Sciatic nerve (tissue), 2 donors: ENCODE data around the gene MEF2B. TPM values are rescaled to one million over a fixed set of nuclear protein-coding genes. Genes with fewer than 3 reads are reported as not detected.
A peak's percentile ranks its signal among the peaks of the same experiment; 100 is the strongest.
"Not testable (repeated sequence)": the region's sequence is repeated elsewhere in the genome, so short reads cannot be mapped to it uniquely, and the experiment has no call there.

ENCODE experiments used
- ATAC-seq: fragments of 200-7000 bp; cut with Tn5 transposase; one replicate; pipeline ENCODE4 v1.9.1; 2020; ENCODE audit warnings: mild to moderate bottlenecking, moderate library complexity
- DNase-seq: peaks from one replicate; pipeline ENCODE4 v3.0.0-alpha.2; 2020; ENCODE audit warnings: low spot score
- intact Hi-C: fragments of 100-400 bp; cut with DNase I; formaldehyde crosslinking; loops from one replicate; pipeline ENCODE4 v1.14.2; 2022
- total RNA-seq: library from RNA; stranded (reverse); fragmentation: NEBNext Ultra II Directional; extraction: Animal tissue kit (Norgen Biotek cat#: 25700); gene quantifications from one replicate; pipeline ENCODE4 v1.2.1, GENCODE V29; 2021
- donor health status: DM: no; HTN: no; CAD: no.
- donor health status: DM: no; HTN: no; CAD: no.

Gene MEF2B
- total RNA-seq, 1 donor from 2014 or later = 4.7 TPM

DNA sequence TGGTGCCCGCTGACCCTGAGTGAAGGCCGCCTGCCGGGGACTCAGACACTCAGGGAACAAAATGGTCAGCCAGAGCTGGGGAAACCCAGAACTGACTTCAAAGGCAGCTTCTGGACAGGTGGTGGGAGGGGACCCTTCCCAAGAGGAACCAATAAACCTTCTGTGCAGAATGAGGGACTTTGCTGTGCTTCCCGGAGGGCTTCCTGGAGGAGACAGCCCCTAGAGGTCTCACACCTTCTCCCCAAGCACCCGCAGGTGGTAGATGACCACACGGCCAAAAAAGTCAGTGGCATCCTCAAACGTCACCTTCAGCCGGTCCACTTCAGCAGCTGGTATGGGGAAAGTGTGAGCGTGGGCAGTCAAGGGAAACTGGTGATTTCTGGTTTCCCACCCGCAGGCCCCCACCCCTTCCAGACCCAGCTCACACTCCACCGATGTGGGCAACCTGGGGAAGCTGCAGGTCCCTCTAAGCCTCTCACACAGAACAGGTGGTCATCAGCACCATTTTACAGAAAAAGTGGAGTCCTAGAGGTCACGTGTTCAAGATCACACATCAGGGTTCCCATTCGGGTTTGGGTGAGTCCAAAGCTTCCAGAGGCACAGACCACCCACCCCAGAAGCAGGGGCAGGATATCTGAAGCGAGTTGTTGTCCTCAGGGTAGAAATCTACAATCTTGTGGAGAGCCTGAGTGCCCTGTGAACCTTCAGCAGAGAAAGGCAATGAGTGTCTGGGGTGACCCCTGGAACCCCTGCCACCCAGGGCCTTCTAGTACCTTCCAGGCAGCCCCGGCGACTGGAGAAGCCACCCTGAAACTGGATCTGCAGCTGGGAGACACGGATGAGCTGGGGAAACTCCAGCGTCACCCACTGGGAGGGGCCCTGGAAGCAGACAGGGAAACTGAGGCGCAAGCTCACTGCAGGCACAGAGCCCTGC lies 31.9 kb upstream of the MEF2B start:
- ATAC-seq (no peak), DNase-seq (no peak)
- intact Hi-C loops = no loop called here

DNA sequence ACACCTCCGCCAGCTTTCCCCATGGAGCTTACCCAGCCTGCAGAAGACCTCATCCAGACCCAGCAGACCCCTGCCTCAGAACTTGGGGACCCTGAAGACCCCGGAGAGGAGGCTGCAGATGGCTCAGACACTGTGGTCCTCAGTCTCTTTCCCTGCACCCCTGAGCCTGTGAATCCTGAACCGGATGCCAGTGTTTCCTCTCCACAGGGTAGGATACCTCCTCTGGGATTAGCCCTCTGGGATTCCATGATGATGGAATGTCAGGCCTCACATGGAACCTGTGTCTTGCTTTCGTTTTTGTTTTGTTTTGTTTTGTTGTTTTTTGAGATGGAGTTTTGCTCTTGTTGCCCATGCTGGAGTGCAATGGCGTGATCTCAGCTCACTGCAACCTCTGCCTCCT lies 23.9 kb upstream of the MEF2B start:
- ATAC-seq (no peak), DNase-seq (no peak)
- intact Hi-C loops = no loop called here

DNA sequence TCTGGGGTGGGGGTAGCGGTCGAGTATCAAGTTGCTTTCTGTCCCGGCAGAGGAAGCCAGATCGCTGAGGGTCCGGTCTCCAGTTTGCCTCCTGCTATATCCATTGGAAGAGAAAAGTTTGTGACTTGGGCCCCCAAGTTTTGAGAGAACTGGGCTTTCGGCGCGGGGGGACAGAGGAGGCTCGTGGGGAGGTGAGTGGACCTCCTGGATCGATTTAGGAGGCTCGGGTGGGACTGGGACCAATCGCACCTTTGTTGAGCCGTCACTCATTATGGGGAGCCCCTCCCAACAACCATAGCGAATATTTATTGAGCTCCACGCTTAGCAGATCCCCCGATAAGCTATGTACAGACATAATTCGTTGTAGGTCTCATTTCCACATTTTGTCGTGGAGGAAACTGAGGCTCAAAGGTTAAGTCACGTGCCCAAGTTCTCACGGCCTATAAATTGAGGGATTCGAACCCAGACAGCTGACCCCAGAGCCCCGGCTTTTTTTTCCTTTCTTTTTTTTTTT lies 22.9 kb upstream of the MEF2B start:
- ATAC-seq = peak; percentile 2
- no peak for DNase-seq
- intact Hi-C loops = no loop called here

DNA sequence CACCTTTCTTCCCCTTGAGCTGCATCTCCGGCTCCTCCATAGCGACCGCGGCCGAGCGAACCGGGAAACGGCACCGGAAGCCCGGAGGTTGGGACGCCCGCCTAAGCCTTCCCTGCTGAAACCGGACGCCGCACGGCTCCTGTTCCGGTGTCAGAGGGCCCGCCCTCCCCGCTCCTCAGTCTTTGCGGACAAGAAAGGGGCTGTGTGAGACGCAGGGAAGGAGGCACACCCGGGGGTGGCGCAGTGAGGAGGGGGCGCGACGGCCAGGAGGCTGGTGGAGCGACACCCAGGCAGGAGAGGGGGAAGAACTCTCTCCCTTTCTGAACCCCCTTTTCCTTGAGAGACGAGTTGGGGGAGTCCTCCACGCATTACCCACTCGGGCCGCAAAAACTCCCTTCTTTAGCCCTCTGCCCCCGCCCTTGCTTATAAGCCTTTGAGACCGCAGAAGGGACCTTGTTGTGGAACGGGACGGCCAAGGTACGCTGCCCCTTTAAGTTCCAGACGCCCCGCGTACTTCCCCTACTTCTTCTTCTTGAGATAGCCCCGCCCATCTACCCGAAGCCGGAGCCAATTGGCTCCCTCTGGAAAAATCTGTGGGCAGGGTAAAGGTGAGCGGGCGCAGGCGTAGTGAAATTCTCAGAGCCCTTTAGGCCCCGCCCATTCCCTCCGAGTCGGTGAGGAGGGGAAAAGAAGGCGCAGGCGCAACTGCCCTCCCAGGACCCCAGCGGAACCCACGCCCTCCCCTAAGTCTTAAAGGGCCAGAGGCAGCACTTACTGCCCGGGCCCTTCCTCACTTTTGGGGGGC lies 22.2 kb upstream of the MEF2B start, which contains the start of the genes BORCS8 and RFXANK:
BORCS8 (minus strand) TSS at position 75 of the 805 bp plus-strand sequence; CDS start at position 40, 35 bp downstream.
RFXANK (plus strand) TSS at position 181 of the 805 bp plus-strand sequence. CDS start 1,689 bp downstream, outside the sequence.
- intact Hi-C loops = no loop called here
- DNase-seq = peak; percentile 99
- peak; percentile 97 for ATAC-seq

- no peak for ATAC-seq
- intact Hi-C loops = no loop called here
- no peak for DNase-seq
Observed at GRCh38 chr19:19191768-19192077, 21.7 kb upstream of the MEF2B start.

DNA sequence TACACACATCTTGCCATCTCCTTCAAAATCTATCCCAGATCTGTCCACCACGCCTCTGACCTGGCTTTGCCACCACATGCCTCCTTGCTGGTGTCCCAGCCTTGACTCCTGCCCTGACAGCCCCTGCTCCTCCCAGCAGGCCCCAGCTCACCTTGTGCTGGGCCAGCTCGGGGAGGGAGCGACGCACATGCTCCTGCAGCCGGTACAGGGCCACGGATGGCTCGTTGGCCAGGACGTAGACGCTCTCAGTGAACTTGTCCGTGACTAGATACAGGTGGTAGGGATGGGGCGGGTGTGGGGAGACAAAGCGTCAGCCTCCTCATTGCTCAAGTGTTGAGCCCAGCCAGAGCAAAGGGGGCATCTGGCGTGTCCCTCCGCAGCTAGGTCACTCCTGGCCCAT lies 16.7 kb upstream of the MEF2B start:
- ATAC-seq = no peak
- DNase-seq = no peak
- intact Hi-C loops = no loop called here

DNA sequence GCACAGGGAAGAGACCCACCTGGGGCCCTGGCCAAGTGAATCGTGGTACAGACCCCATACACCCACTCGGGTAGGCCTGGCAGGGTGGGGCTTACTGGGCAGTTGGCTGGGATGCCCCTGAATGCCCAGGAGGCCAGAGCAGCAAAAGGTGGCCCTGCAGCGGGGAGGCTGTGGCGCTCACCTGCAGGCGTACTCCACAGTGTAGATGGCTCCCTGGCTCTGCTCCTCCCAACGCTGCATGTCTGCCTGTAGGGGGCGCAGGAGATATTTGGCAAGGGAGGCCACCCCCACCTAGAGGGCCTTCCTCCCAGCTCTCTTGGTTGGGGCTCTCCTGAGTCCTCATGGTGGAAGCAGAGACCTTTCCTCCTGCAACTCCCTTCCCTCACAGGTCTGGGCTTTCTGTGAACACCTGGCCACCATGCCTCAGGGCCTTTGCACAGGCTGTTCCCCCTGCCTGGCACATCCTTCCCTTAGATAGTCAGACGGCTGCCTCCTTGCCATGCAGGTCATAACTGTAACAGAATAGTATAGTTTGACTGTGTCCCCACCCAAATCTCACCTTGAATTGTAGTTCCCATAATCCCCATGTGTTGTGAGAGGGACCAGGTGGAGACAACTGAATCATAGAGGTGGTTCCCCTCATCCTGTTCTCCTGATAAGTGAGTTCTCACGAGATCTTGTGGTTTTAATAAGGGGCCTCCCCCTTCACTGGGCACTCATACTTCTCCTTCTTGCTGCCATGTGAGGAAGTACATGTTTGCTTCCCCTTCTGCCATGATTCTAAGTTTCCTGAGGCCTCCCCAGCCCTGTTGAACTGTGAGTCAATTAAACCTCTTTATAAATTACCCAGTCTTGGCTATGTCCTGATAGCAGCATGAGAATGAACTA lies 16.0 kb upstream of the MEF2B start:
- DNase-seq = no peak
- intact Hi-C loops = no loop called here
- ATAC-seq = no peak

- ATAC-seq (peak; percentile 75), DNase-seq (no peak)
- intact Hi-C loops = no loop called here
Observed at GRCh38 chr19:19181488-19181998, 11.5 kb upstream of the MEF2B start.

DNA sequence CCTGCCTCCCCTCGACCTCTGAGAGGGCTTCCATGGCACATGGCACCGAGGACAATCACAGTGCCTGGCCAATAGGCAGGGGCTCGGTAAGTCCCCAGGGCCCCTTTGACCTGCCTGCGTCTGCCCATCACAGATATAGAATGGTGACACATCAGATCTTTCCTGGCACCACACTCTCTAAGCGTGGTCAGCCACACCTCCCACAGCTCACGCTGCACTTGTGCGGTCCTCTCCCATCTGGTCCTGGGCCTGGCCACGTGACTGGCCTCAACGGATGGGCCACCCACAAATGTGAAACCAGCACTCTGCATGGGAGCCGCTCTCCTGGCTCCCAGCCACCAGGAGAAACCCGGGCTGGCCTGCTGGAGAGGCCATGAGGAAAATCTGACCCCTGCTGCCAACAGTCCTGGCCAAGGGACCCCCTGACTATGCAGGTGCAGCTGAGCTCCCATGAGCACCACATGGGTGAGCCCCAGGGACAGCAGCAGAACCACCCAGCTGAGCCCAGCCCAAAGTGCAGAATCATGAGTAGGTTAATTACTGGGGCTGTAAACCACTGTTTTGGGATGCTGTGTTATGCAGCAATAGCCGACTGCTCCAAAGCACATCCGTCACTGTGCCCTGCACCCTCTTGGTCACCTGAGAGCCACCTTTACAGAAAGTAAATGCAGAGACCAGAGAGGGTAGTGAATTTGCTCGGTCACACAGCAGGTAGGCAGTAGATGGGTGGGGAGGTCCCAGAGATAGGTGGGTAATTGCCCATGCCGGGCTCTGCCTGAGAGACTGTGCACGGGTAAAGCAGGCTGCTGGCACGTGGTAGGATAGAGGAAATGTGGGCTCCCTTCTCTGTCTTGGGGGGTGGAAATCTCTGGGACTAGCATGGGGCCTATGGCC lies 9.7 kb upstream of the MEF2B start:
- ATAC-seq (no peak), DNase-seq (no peak)
- intact Hi-C loops = no loop called here

DNA sequence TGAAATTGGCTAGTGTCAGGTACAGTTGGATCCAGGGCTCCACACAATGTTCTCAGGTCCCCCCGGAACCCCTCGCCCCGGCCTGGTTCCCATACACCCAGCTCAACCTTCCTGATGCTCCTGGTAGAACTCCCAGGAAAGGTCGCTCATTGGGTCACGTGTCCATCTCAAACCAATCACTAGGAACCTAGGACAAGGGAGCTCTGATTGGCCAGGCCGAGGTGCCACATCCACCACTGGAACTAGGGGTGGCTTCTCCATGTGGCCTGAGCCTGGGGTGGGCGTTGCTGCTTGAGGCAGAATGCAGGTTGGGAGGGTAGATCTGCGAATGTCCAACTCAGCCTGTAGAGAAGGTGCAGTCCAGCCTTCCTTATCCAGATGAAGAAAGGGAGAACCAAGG lies 6.9 kb upstream of the MEF2B start:
- ATAC-seq (no peak), DNase-seq (no peak)
- intact Hi-C loops = no loop called here

- DNase-seq, ATAC-seq, intact Hi-C loops: not testable (repeated sequence)
Observed at GRCh38 chr19:19173243-19173642, 3.2 kb upstream of the MEF2B start.

DNA sequence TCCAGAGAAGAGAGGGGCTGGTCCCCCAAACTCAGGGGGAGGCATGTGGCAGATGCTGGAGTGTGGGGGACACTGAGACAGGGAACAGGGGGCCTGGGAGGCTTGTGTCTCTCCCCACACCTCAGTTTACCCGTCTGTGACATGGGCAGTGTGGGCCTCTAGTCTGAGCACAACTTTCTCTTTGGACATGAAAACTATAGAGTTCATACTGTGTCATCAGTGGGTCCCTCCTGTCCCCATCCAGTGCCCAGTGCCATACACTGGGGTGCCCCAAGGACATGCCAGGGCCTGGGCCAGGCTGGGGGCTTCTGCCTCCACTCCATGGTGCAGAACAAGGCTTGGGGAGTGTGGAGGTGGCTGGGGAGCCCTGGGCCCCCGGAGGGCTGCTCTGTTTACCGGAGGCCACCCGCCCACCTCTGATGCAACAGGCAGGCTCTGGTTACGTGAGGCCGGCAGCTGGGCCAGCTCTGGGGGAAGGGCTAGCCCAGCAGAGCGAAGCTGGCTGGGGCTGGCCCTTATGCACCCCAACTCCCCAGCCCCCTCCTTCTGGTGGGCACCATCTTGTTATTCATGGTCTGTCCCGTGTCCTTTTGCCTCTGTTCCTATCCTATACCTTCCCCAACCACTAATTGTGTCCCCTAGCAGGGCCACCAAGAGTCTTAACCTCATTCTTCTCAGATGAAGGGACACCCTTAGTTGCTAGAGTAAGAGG lies 1.9 kb upstream of the MEF2B start:
- DNase-seq (no peak), ATAC-seq (peak; percentile 60)
- intact Hi-C loops = no loop called here

- DNase-seq (no peak), ATAC-seq (peak; percentile 6)
- intact Hi-C loops = no loop called here
Observed at GRCh38 chr19:19170873-19171672, 1.0 kb upstream of the MEF2B start.

DNA sequence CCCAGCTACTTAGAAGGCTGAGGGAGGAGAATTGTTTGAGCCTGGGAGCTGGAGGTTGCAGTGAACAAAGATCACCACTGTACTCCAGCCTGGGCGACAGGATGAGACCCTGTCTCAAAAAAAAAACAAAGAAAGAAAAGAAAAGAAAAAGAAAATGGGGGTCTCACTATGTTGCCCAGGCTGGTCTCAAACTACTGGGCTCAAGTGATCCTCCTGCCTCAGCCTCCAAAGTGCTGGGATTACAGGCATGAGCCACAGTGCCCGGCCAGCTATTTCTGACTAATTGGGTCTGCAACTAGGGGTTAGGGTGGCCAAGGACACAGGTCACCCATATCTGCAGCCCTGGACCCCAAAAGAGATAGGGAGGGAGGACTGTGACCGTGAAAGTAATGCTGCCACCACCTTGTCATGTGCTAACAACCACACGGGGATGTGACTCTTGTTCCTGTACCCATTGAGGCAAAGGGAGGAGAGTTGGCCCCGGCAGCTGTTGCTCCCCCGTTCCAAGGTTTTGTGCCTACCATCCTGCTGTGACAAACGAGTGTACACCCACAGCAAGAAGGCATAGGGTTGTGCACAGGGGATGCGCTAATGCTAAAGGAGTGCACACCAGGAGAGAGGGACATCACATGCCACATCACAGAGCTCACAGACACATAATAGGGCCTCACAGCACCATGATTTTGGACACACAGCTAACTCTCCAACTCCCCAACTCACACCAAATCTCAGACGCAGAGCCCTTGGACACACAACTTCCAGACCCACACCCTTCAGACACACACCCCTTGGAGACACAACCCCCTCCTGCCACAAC lies 619 bp downstream of the MEF2B start:
- ATAC-seq (no peak), DNase-seq (no peak)
- intact Hi-C loops = no loop called here

GRCh38 chr19:19167612-19168011 lies 2.5 kb downstream of the MEF2B start:
- DNase-seq (no peak), ATAC-seq (no peak)
- intact Hi-C loops = no loop called here

DNA sequence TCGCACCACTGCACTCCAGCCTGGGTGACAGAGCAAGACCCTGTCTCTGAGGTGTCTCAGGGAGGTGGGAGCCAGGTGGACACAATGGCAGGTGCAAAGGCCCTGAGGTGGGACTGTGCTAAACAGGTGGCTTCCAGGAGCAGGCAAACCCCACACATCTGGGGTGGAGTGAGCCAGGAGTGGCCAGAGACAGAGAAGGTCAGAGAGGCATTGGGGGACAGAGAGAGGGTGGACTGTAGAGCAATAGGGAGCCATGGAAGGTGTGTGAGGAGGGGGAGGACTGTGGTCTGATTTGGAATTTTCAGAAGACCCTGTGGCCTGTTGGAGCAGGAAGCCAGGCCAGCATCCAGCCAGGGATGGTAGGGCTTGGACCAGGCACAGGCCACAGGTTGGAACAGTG lies 4.7 kb downstream of the MEF2B start:
- no peak for ATAC-seq
- DNase-seq = no peak
- intact Hi-C loops = no loop called here
